Testis (tissue), 2 donors: ENCODE data around the gene LRG1.

Experiments used
- POLR2A ChIP-seq: fragments of 450-650 bp; IDR thresholded peaks from one replicate; pipeline ENCODE4 v1.6.1; 2017; ENCODE audit warnings: antibody characterized with exemption, mild to moderate bottlenecking, moderate library complexity
- TF ChIP-seq, protein P1 (sequence below), 3 experiments: fragments of 450-650 bp in 2 of 3; fragments of 200-600 bp in 1 of 3; sonication (generic) in 1 of 3; IDR thresholded peaks; one replicate each; pipeline ENCODE4 v1.5.1; 2016 to 2019; ENCODE audit warnings: antibody characterized with exemption in 3 of 3, mild to moderate bottlenecking in 2 of 3, moderate library complexity in 1 of 3

DNA sequence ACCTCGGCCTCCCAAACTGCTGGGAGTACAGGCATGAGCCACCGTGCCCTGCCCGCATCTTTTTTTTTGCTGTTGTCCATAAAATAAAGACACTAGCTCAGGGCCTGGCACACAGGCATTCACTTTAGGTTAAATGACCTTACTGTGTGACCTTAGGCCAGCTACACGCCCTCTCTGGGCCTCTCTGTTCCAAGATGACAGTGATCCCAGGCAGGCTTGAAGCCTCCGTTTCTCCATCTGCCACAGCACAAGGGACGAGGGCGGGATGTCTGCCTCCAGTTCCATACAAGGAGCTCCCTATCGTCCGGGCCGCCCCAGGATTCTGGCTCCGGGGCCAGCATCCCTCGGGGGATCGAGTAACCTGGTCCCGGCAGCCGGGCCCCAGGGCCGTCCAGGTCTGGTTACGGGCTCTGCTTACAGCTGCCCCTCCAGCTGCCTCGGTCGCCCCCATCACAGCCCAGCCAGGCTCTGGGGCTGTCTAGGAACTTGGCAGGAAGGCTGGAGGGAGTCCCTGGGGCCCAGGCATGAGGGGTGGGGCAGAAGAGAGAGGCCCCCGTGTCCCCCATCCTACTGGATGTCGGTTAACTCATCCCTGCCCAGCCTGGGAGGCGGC, 31.6 kb upstream of the LRG1 start:
- no peak for TF ChIP-seq POLR2A
- TF ChIP-seq, protein P1, sequence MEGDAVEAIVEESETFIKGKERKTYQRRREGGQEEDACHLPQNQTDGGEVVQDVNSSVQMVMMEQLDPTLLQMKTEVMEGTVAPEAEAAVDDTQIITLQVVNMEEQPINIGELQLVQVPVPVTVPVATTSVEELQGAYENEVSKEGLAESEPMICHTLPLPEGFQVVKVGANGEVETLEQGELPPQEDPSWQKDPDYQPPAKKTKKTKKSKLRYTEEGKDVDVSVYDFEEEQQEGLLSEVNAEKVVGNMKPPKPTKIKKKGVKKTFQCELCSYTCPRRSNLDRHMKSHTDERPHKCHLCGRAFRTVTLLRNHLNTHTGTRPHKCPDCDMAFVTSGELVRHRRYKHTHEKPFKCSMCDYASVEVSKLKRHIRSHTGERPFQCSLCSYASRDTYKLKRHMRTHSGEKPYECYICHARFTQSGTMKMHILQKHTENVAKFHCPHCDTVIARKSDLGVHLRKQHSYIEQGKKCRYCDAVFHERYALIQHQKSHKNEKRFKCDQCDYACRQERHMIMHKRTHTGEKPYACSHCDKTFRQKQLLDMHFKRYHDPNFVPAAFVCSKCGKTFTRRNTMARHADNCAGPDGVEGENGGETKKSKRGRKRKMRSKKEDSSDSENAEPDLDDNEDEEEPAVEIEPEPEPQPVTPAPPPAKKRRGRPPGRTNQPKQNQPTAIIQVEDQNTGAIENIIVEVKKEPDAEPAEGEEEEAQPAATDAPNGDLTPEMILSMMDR (IDR thresholded peaks at IDR 0.05) = no peak
